Type B pancreatic cell (in vitro differentiated cells): ENCODE measurements around the gene SLC7A4. TPM values are rescaled to one million over a fixed set of nuclear protein-coding genes. Genes with fewer than 3 reads are reported as not detected.

Source experiments
- DNase-seq: peaks from one replicate; pipeline ENCODE4 v3.0.0; 2021; ENCODE audit warnings: mixed read lengths; ENCODE audit not compliant: unreplicated experiment; ENCODE audit errors: extremely low spot score
- H3K27ac Mint-ChIP-seq: 2 replicates; pipeline ENCODE4 v1.8.0; 2021; ENCODE audit warnings: mild to moderate bottlenecking, mixed read lengths
- H3K27me3 Mint-ChIP-seq: 2 replicates; pipeline ENCODE4 v1.8.0; 2021; ENCODE audit warnings: mixed read lengths
- H3K36me3 Mint-ChIP-seq: 2 replicates; pipeline ENCODE4 v1.8.0; 2021; ENCODE audit warnings: mixed read lengths
- H3K4me1 Mint-ChIP-seq: one replicate; pipeline ENCODE4 v1.8.0; 2021; ENCODE audit warnings: mixed read lengths; ENCODE audit not compliant: unreplicated experiment
- H3K4me3 Mint-ChIP-seq: 2 replicates; pipeline ENCODE4 v1.8.0; 2021; ENCODE audit warnings: mild to moderate bottlenecking, mixed read lengths
- H3K9me3 Mint-ChIP-seq: 2 replicates; pipeline ENCODE4 v1.8.0; 2021; ENCODE audit warnings: mixed read lengths
- CTCF ChIP-seq: fragments of 200-600 bp; sonication (generic); conservative IDR thresholded peaks from 2 replicates; pipeline ENCODE4 v1.5.0; 2021; ENCODE audit warnings: antibody characterized with exemption, mild to moderate bottlenecking
- total RNA-seq: library from RNA; stranded (reverse); gene quantifications from 2 replicates; pipeline ENCODE4 v1.2.1, GENCODE V29; 2021; ENCODE audit warnings: low replicate concordance

SLC7A4 gene
- total RNA-seq, 1 donor from 2014 or later, result 3.3 TPM

GRCh38 chr22:21070690-21071615 is 38.6 kb upstream of the SLC7A4 start:
- Mint-ChIP-seq H3K27ac (no peak overlapping the region), H3K4me1 (no peaks in the 10 kb centered on the region), H3K27me3 (no peaks in the 10 kb centered on the region), H3K4me3 (no peak overlapping the region), H3K9me3 (no peaks in the 10 kb centered on the region), H3K36me3 (no peaks in the 10 kb centered on the region)
- TF ChIP-seq CTCF, result no peak
- DNase-seq, result no peak

DNA sequence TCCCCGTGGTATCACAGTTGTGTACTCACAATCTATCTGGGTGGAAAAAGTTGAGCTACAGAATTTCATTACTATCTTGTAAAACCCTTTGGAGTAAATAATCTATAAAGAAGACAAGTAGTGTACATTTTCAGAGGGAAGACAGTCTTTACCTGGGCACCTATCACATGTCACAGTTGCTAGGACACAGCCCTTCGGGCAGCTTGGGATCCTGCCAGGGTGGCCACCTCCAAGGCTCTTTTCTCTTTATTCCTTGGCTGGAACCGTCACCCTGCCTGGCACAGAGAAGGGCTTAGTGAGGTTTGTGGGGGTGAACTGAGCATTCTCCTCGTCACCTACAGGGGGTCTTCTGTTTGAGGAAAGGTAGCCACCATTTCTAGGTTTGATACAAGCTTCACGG is 37.0 kb upstream of the SLC7A4 start:
- DNase-seq, result no peak
- H3K4me1 Mint-ChIP-seq, result no peaks in the 10 kb centered on the region
- no peak for TF ChIP-seq CTCF
- H3K36me3 Mint-ChIP-seq, result no peaks in the 10 kb centered on the region
- H3K27me3 Mint-ChIP-seq, result peaks cover 3% of the 10 kb centered on the region
- no peaks in the 10 kb centered on the region for H3K9me3 Mint-ChIP-seq
- H3K4me3 Mint-ChIP-seq, result no peak overlapping the region
- H3K27ac Mint-ChIP-seq, result no peak overlapping the region

DNA sequence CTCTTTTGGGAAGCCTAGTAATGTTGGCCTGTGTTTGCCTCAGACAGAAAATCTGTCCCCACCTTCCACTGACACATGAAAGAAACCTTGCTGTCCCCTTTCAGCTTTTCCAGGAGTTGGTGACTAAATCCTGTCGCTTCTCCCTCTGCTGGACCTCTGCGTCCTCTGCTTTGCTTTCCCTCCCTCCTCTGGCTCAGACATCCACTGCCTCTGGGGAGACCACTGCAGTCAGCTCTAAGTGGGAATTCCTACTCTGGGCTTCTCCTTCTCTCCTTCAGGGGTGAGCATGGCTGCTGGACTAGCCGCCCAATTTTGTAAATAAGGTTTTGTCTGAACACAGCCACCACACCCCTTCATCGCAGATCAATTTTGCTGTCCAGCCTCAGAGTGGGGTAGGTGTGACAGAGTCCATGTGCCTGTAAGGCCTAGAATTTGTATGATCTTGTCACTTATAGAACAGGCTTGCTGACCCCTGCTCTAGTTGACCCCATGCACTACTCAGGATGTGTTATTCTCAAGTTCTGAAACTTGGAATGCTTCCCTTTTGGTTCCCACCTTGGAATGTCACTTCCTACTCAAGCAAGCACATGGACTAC is 36.4 kb upstream of the SLC7A4 start:
- H3K27me3 Mint-ChIP-seq, result peaks cover 3% of the 10 kb centered on the region

GRCh38 chr22:21067901-21068680 is 35.7 kb upstream of the SLC7A4 start:
- H3K4me3 Mint-ChIP-seq, result no peak overlapping the region
- no peak for DNase-seq
- TF ChIP-seq CTCF, result no peak
- H3K9me3 Mint-ChIP-seq, result no peaks in the 10 kb centered on the region
- H3K36me3 Mint-ChIP-seq, result no peaks in the 10 kb centered on the region
- H3K27ac Mint-ChIP-seq, result no peak overlapping the region
- H3K27me3 Mint-ChIP-seq, result peaks cover 3% of the 10 kb centered on the region
- H3K4me1 Mint-ChIP-seq, result no peaks in the 10 kb centered on the region

More for the DNA sequence above, 36.4 kb upstream of the SLC7A4 start:
- Mint-ChIP-seq H3K9me3 (no peaks in the 10 kb centered on the region), H3K4me1 (no peaks in the 10 kb centered on the region), H3K4me3 (no peak overlapping the region), H3K27ac (no peak overlapping the region), H3K36me3 (no peaks in the 10 kb centered on the region)
- no peak for TF ChIP-seq CTCF
- DNase-seq, result no peak

GRCh38 chr22:21067075-21067900 is 34.9 kb upstream of the SLC7A4 start:
- no peak overlapping the region for H3K4me3 Mint-ChIP-seq
- no peaks in the 10 kb centered on the region for H3K9me3 Mint-ChIP-seq
- no peaks in the 10 kb centered on the region for H3K36me3 Mint-ChIP-seq
- H3K27me3 Mint-ChIP-seq, result peaks cover 3% of the 10 kb centered on the region
- H3K4me1 Mint-ChIP-seq, result no peaks in the 10 kb centered on the region
- no peak for DNase-seq
- H3K27ac Mint-ChIP-seq, result no peak overlapping the region
- no peak for TF ChIP-seq CTCF
